Mucosa of gallbladder (tissue), 1 donor: ENCODE results near the gene EXD3. TPM values are rescaled to one million over a fixed set of nuclear protein-coding genes. Genes with fewer than 3 reads are reported as not detected.
"Not testable (repeated sequence)": the region's sequence is repeated elsewhere in the genome, so short reads cannot be mapped to it uniquely, and the experiment has no call there.

ENCODE experiments used
- DNase-seq: peaks from one replicate; pipeline ENCODE4 v3.0.0-alpha.2; 2020; ENCODE audit warnings: low spot score
- total RNA-seq: library from RNA; stranded (reverse); gene quantifications from one replicate; pipeline ENCODE4 v1.2.1, GENCODE V29; 2021
- donor health status: DM: no; HTN: no; CAD: no.

EXD3 gene
- total RNA-seq, 1 donor from 2014 or later, result 47.6 TPM

- peak; percentile 95 for DNase-seq
Observed at GRCh38 chr9:137459152-137459600, 36.2 kb upstream of the EXD3 start, which contains the start of gene NSMF. TSS of gene NSMF (minus strand) at chr9:137459334. CDS start at chr9:137459102, 232 bp downstream.

GRCh38 chr9:137458194-137459151, 35.5 kb upstream of the EXD3 start:
- DNase-seq, result no peak

- no peak for DNase-seq
Observed at GRCh38 chr9:137457406-137458193, 34.6 kb upstream of the EXD3 start.

GRCh38 chr9:137456864-137457405, 34.0 kb upstream of the EXD3 start:
- no peak for DNase-seq

GRCh38 chr9:137456061-137456863, 33.3 kb upstream of the EXD3 start:
- no peak for DNase-seq

- DNase-seq, result no peak
Observed at GRCh38 chr9:137455359-137455991, 32.5 kb upstream of the EXD3 start.

GRCh38 chr9:137454597-137455358, 31.8 kb upstream of the EXD3 start:
- peak; percentile 62 for DNase-seq

GRCh38 chr9:137454145-137454596, 31.2 kb upstream of the EXD3 start:
- peak; percentile 62 for DNase-seq

GRCh38 chr9:137453643-137454081, 30.7 kb upstream of the EXD3 start:
- DNase-seq, result peak; percentile 79

GRCh38 chr9:137452761-137453642, 30.0 kb upstream of the EXD3 start:
- DNase-seq, result no peak

- no peak for DNase-seq
Observed at GRCh38 chr9:137452006-137452760, 29.2 kb upstream of the EXD3 start.

GRCh38 chr9:137451264-137452005, 28.5 kb upstream of the EXD3 start:
- not testable (repeated sequence) for DNase-seq

GRCh38 chr9:137450539-137451222, 27.7 kb upstream of the EXD3 start:
- not testable (repeated sequence) for DNase-seq

- no peak for DNase-seq
Observed at GRCh38 chr9:137449931-137450538, 27.1 kb upstream of the EXD3 start.

GRCh38 chr9:137449081-137449844, 26.3 kb upstream of the EXD3 start:
- DNase-seq, result no peak

- DNase-seq, result no peak
Observed at GRCh38 chr9:137448602-137448962, 25.6 kb upstream of the EXD3 start.
